Suppressor macrophage (primary cell): ENCODE measurements around the gene HDAC4.

Experiments used
- DNase-seq, 4 experiments: peaks; one replicate each; pipeline ENCODE4 v3.0.0-alpha.2; 2020 to 2022

HDAC4 gene

GRCh38 chr2:239137165-239137897 lies 263.5 kb downstream of the HDAC4 start:
- DNase-seq: no peak

- no peak for DNase-seq
These were observed 264.1 kb downstream of the HDAC4 start for GRCh38 chr2:239136762-239137161.

- DNase-seq: no peak
These were observed 264.6 kb downstream of the HDAC4 start for GRCh38 chr2:239136203-239136602.

GRCh38 chr2:239135531-239135930 lies 265.3 kb downstream of the HDAC4 start:
- DNase-seq: no peak

- DNase-seq: no peak
These were observed 266.8 kb downstream of the HDAC4 start for GRCh38 chr2:239133945-239134570.

GRCh38 chr2:239132786-239133185 lies 268.0 kb downstream of the HDAC4 start:
- DNase-seq: no peak

- DNase-seq: no peak
These were observed 268.6 kb downstream of the HDAC4 start for GRCh38 chr2:239132156-239132709.

- DNase-seq: no peak
These were observed 269.3 kb downstream of the HDAC4 start for GRCh38 chr2:239131521-239131920.

- no peak for DNase-seq
These were observed 270.0 kb downstream of the HDAC4 start for GRCh38 chr2:239130786-239131325.

- no peak for DNase-seq
These were observed 270.8 kb downstream of the HDAC4 start for GRCh38 chr2:239130041-239130440.

- DNase-seq: no peak
These were observed 271.5 kb downstream of the HDAC4 start for GRCh38 chr2:239129147-239129920.

GRCh38 chr2:239128706-239129105 lies 272.1 kb downstream of the HDAC4 start:
- DNase-seq: no peak

GRCh38 chr2:239127513-239127912 lies 273.3 kb downstream of the HDAC4 start:
- no peak for DNase-seq

GRCh38 chr2:239125726-239126675 lies 274.8 kb downstream of the HDAC4 start:
- no peak for DNase-seq

GRCh38 chr2:239124152-239124899 lies 276.5 kb downstream of the HDAC4 start:
- no peak for DNase-seq

- no peak for DNase-seq
These were observed 278.3 kb downstream of the HDAC4 start for GRCh38 chr2:239122421-239123110.

GRCh38 chr2:239121600-239122012 lies 279.2 kb downstream of the HDAC4 start:
- DNase-seq: no peak

- DNase-seq: no peak
These were observed 280.2 kb downstream of the HDAC4 start for GRCh38 chr2:239120664-239121063.

GRCh38 chr2:239119346-239120126 lies 281.3 kb downstream of the HDAC4 start:
- DNase-seq: no peak
